ENCODE results near the gene CKMT2. TPM values are rescaled to one million over a fixed set of nuclear protein-coding genes. Genes with fewer than 3 reads are reported as not detected.

CKMT2 gene
- total and polyA plus RNA-seq, 2 experiments from 2014 or later = 2.9 to 8.2 TPM

DNA sequence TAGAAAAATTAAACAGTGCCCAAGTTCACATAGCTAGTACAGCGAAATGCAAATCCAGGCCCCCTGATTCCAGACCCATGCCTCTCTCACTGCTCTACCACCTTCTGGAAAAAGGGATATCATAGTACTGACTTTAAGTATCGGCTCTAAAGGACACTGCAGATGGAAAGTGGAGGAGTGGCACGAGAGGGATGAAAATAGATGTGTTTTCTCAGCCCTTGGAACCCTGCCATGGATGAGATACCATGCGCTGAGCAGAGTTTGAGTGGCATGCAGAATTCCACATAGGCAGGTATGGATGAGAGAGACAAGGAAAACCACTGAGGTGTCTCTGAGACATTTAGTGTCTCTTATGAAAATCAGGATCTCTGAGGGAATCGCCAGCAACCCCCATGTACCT, 18.8 kb downstream of the CKMT2 start:
- no peaks in the 10 kb centered on the region for H3K27me3 Mint-ChIP-seq (ENCODE audit: insufficient read depth, low read depth, poor library complexity)
- H3K27ac ChIP-seq (ENCODE audit: low read depth) = no peak overlapping the region

DNA sequence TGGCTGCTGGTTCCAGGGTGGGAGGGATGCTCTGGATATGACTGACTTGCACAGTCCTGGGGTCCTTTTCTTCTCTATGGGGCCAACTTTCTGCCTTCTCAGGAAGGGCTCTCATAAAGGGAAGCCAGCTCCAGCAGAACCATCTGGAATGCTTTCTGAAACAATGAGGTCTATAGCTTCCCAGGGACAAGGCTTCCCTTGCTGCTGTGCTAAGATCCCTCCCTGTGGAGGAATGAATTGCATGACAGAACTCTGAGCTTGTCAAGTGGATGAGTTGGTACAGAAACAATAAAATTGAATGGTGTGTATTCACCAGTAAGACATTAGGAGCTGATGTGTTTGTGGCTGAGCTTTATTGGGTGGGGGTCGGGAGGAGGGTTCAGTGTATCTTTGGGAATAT, 19.8 kb downstream of the CKMT2 start:
- Histone ChIP-seq H3K27me3 (ENCODE audit: insufficient read depth) (no peaks in the 10 kb centered on the region), H3K9me2 (ENCODE audit: insufficient read depth) (no peaks in the 10 kb centered on the region), H3K79me2 (replicated peaks; ENCODE audit: insufficient read depth) (peaks cover under 1% of the 10 kb centered on the region; the same call in 1 of the 2 replicates), H3K36me3 (ENCODE audit: insufficient read depth) (no peaks in the 10 kb centered on the region), H2AFZ (no peak overlapping the region), H3K4me2 (no peak overlapping the region), H3K4me3 (no peak overlapping the region), H3F3A (replicated peaks; ENCODE audit: low read depth) (no peaks in the 10 kb centered on the region), H3K4me1 (ENCODE audit: insufficient read depth) (no peaks in the 10 kb centered on the region; the same call in 1 of the 2 replicates), H4K20me1 (replicated peaks; ENCODE audit: insufficient read depth) (peaks cover 10% of the 10 kb centered on the region; the same call in 1 of the 2 replicates), H3K27ac (ENCODE audit: low read depth) (no peak overlapping the region)
- no peak overlapping the region for H3K4me3 Mint-ChIP-seq
- no peak overlapping the region for H3K27ac Mint-ChIP-seq
- DNase-seq (ENCODE audit: low spot score) (no peak), ATAC-seq (no peak)
- H3K9me3 Mint-ChIP-seq = no peaks in the 10 kb centered on the region
- H3K36me3 Mint-ChIP-seq (ENCODE audit: low read depth) = peaks cover 9% of the 10 kb centered on the region; the same call in 2 of the 3 replicates
- no peaks in the 10 kb centered on the region for H3K27me3 Mint-ChIP-seq (ENCODE audit: insufficient read depth, low read depth, poor library complexity)
- H3K4me1 Mint-ChIP-seq = peaks cover 31% of the 10 kb centered on the region
- no peak for TF ChIP-seq ZNF331 (CRISPR knock-in tag; IDR thresholded peaks at IDR 0.05; ENCODE audit: low read depth)
- TF ChIP-seq EZH2phosphoT487 (IDR thresholded peaks at IDR 0.05; ENCODE audit: unreplicated experiment) = no peak
- TF ChIP-seq CREB1 (CRISPR knock-in tag; IDR thresholded peaks at IDR 0.05; ENCODE audit: low read depth) = no peak
- TF ChIP-seq NANOG (IDR thresholded peaks at IDR 0.05; ENCODE audit: borderline replicate concordance) = no peak
- no peak for TF ChIP-seq JUNB (IDR thresholded peaks at IDR 0.05; ENCODE audit: unreplicated experiment)
- TF ChIP-seq, protein P1, sequence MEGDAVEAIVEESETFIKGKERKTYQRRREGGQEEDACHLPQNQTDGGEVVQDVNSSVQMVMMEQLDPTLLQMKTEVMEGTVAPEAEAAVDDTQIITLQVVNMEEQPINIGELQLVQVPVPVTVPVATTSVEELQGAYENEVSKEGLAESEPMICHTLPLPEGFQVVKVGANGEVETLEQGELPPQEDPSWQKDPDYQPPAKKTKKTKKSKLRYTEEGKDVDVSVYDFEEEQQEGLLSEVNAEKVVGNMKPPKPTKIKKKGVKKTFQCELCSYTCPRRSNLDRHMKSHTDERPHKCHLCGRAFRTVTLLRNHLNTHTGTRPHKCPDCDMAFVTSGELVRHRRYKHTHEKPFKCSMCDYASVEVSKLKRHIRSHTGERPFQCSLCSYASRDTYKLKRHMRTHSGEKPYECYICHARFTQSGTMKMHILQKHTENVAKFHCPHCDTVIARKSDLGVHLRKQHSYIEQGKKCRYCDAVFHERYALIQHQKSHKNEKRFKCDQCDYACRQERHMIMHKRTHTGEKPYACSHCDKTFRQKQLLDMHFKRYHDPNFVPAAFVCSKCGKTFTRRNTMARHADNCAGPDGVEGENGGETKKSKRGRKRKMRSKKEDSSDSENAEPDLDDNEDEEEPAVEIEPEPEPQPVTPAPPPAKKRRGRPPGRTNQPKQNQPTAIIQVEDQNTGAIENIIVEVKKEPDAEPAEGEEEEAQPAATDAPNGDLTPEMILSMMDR (conservative IDR thresholded peaks at IDR 0.05; ENCODE audit: low read depth in 2 of 2) = no peak
- no peak for TF ChIP-seq ZNF114 (CRISPR knock-in tag; IDR thresholded peaks at IDR 0.05)
- TF ChIP-seq STAT1 (IDR thresholded peaks at IDR 0.05; ENCODE audit: unreplicated experiment) = no peak
- TF ChIP-seq, protein P2, sequence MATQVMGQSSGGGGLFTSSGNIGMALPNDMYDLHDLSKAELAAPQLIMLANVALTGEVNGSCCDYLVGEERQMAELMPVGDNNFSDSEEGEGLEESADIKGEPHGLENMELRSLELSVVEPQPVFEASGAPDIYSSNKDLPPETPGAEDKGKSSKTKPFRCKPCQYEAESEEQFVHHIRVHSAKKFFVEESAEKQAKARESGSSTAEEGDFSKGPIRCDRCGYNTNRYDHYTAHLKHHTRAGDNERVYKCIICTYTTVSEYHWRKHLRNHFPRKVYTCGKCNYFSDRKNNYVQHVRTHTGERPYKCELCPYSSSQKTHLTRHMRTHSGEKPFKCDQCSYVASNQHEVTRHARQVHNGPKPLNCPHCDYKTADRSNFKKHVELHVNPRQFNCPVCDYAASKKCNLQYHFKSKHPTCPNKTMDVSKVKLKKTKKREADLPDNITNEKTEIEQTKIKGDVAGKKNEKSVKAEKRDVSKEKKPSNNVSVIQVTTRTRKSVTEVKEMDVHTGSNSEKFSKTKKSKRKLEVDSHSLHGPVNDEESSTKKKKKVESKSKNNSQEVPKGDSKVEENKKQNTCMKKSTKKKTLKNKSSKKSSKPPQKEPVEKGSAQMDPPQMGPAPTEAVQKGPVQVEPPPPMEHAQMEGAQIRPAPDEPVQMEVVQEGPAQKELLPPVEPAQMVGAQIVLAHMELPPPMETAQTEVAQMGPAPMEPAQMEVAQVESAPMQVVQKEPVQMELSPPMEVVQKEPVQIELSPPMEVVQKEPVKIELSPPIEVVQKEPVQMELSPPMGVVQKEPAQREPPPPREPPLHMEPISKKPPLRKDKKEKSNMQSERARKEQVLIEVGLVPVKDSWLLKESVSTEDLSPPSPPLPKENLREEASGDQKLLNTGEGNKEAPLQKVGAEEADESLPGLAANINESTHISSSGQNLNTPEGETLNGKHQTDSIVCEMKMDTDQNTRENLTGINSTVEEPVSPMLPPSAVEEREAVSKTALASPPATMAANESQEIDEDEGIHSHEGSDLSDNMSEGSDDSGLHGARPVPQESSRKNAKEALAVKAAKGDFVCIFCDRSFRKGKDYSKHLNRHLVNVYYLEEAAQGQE (IDR thresholded peaks at IDR 0.05; ENCODE audit: unreplicated experiment) = no peak

More for the DNA sequence above, 18.8 kb downstream of the CKMT2 start:
- H3K27ac Mint-ChIP-seq = no peak overlapping the region
- Histone ChIP-seq H3K27me3 (ENCODE audit: insufficient read depth) (no peaks in the 10 kb centered on the region), H3F3A (replicated peaks; ENCODE audit: low read depth) (no peaks in the 10 kb centered on the region), H3K9me2 (ENCODE audit: insufficient read depth) (no peaks in the 10 kb centered on the region), H3K4me1 (ENCODE audit: insufficient read depth) (peaks cover 5% of the 10 kb centered on the region), H3K36me3 (ENCODE audit: insufficient read depth) (no peaks in the 10 kb centered on the region), H4K20me1 (replicated peaks; ENCODE audit: insufficient read depth) (peaks cover 10% of the 10 kb centered on the region; the same call in 1 of the 2 replicates), H3K4me3 (no peak overlapping the region), H3K79me2 (replicated peaks; ENCODE audit: insufficient read depth) (no peaks in the 10 kb centered on the region; the same call in 1 of the 2 replicates), H3K4me2 (no peak overlapping the region), H2AFZ (no peak overlapping the region)
- H3K36me3 Mint-ChIP-seq (ENCODE audit: low read depth) = peaks cover 9% of the 10 kb centered on the region; the same call in 2 of the 3 replicates
- DNase-seq (ENCODE audit: low spot score) (no peak), ATAC-seq (no peak)
- no peaks in the 10 kb centered on the region for H3K9me3 Mint-ChIP-seq
- H3K4me3 Mint-ChIP-seq = no peak overlapping the region
- peaks cover 37% of the 10 kb centered on the region for H3K4me1 Mint-ChIP-seq
- TF ChIP-seq, protein P2 (IDR thresholded peaks at IDR 0.05; ENCODE audit: unreplicated experiment) = no peak
- TF ChIP-seq EZH2 (IDR thresholded peaks at IDR 0.05; ENCODE audit: low read depth, unreplicated experiment) = no peak
- no peak for TF ChIP-seq NANOG (IDR thresholded peaks at IDR 0.05; ENCODE audit: borderline replicate concordance)
- TF ChIP-seq, protein P3, sequence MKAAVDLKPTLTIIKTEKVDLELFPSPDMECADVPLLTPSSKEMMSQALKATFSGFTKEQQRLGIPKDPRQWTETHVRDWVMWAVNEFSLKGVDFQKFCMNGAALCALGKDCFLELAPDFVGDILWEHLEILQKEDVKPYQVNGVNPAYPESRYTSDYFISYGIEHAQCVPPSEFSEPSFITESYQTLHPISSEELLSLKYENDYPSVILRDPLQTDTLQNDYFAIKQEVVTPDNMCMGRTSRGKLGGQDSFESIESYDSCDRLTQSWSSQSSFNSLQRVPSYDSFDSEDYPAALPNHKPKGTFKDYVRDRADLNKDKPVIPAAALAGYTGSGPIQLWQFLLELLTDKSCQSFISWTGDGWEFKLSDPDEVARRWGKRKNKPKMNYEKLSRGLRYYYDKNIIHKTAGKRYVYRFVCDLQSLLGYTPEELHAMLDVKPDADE (IDR thresholded peaks at IDR 0.05) = no peak

All from GM23338 (cell line).